ENCODE data around the gene ABCD2.
"Not testable (repeated sequence)": the region's sequence is repeated elsewhere in the genome, so short reads cannot be mapped to it uniquely, and the experiment has no call there.

Gene ABCD2

GRCh38 chr12:39619660-39620433, at the start of gene ABCD2:
Gene ABCD2, minus strand, starts transcription at chr12:39619803. Its CDS starts 188 bp downstream, at chr12:39619615.
- DNase-seq (ENCODE audit: low read depth in 3 of 3): peak; percentile 42 to 65 (median 52)

DNA sequence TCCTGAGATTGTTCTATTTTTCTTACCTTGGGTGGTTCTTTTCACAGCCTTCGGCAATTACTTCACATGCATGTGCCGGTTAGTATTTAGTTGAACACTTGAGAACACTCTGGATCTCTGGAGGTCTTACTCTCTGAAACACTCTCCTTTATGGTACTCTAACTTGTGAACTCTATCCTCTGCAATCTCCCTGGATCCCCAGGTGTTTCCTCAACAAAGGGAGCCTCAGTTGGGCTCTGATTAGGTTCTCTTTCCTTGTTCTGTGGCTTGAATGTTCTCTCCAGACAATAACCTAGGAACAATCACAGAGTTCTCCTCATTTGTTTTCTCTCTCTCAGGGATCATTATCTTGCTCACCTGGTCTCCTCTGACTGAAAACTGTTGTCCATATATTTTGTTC, 40.5 kb upstream of the ABCD2 start:
- DNase-seq (ENCODE audit: low read depth in 3 of 3): no peak

DNA sequence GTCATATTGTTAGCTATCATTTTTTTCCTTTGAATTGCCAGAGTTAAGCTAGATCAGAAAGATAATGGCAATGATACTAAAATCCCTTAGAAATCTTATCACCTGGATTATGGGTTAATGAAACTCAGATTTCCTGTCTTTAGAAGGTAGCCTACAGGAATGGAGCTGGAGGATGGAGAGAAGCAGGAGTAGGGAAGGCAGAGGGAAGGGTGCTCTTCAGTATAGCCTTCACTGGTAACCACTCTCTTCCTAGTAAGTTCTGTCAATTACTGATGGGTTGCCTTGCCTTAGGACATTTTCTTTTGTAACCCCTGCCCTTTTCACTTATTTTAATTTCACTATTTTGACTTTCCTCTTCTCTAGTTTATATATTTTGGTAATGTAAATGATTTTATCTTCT, 27.8 kb upstream of the ABCD2 start:
- DNase-seq (ENCODE audit: low read depth in 3 of 3): no peak

GRCh38 chr12:39646963-39647362, 27.4 kb upstream of the ABCD2 start:
- no peak for DNase-seq (ENCODE audit: low read depth in 3 of 3)

DNA sequence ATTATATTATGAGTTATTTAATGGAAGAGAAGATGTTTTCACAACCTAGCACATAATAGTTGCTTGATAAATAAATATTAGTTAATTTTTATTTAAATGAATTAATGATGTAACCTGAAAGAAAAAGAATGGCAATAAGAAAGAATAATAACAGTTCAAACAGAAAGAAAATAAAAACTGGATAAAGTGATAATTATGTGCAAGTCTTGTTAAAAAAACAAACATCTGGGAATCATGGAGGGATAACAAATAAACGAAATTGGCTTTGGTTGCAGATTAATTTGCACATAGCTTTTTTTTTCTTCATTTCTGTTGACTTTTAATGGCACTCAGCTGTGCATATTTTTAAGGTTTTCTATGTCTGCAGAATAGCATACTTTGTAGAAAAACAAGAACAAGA, 23.4 kb upstream of the ABCD2 start:
- no peak for DNase-seq (ENCODE audit: low read depth in 3 of 3)

DNA sequence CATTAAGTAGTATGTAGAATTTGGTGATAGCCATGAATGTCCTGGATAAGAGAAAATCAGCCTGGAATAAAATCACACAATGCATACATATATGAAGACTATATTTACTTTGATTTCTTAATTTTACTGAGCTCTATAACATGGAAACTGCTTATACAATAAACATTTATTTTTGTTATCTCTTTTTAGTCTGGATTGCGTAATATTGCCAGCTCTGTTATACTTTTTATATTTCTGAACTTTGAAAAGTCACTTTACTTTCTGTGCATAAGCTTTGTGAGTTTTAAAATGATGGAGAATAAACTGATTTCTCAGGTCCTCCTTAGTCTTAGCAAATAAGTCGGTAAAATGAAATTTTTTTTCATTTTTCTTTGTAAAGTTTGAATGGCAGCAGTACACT, 19.2 kb upstream of the ABCD2 start:
- DNase-seq (ENCODE audit: low read depth in 3 of 3): no peak

GRCh38 chr12:39638178-39638577, 18.6 kb upstream of the ABCD2 start:
- DNase-seq (ENCODE audit: low read depth in 3 of 3): no peak

GRCh38 chr12:39632670-39633069, 13.1 kb upstream of the ABCD2 start:
- no peak for DNase-seq (ENCODE audit: low read depth in 3 of 3)

DNA sequence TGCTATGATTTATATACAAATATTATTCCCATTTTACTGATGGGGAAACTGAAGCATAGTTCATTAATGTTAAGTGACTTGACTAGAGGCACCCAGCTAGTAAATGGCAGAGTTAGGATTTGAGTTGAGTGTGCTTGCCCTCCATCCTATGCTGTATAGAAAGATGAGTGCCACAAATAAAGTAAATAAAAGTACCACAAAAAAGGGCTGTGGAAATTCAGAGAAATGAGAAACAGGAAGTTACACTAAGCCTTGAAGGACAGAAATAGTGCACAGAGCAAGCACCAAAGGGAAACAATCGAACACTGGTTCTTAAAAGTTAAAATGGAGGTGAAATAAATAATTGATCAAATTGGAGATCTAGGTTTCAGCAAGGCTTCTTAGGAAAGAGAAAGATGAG, 9.2 kb upstream of the ABCD2 start:
- DNase-seq (ENCODE audit: low read depth in 3 of 3): no peak

- DNase-seq (ENCODE audit: low read depth in 3 of 3): no peak
These were observed 8.3 kb upstream of the ABCD2 start for GRCh38 chr12:39627914-39628313.

- DNase-seq (ENCODE audit: low read depth in 3 of 3): no peak
These were observed 6.6 kb upstream of the ABCD2 start for GRCh38 chr12:39626033-39626814.

- no peak for DNase-seq (ENCODE audit: low read depth in 3 of 3)
These were observed 4.3 kb upstream of the ABCD2 start for GRCh38 chr12:39623919-39624318.

GRCh38 chr12:39623160-39623559, 3.6 kb upstream of the ABCD2 start:
- DNase-seq (ENCODE audit: low read depth in 3 of 3): not testable (repeated sequence)

- no peak for DNase-seq (ENCODE audit: low read depth in 3 of 3)
These were observed 2.7 kb upstream of the ABCD2 start for GRCh38 chr12:39622306-39622705.

DNA sequence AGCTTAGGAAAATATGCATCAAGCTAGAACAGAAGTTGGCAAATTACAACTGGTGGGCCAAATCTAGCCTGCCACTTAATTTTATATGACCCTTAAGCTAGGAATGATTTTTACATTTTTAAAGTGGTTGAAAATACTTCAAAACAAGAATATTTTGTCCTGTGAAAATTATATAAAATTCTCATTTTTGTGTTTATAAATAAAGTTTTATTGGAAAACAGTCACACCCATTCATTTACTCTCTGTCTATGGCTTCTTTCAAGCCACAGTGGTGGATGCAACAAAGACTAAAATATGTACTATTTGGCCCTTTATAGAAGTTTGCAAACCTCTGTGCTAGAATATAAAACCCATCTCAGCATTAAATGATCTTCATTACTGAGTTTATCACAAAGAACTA, 2.1 kb upstream of the ABCD2 start:
- no peak for DNase-seq (ENCODE audit: low read depth in 3 of 3)

- DNase-seq (ENCODE audit: low read depth in 3 of 3): peak; percentile 25 to 56 (median 48)
These were observed 1.4 kb upstream of the ABCD2 start for GRCh38 chr12:39620659-39621658.

DNA sequence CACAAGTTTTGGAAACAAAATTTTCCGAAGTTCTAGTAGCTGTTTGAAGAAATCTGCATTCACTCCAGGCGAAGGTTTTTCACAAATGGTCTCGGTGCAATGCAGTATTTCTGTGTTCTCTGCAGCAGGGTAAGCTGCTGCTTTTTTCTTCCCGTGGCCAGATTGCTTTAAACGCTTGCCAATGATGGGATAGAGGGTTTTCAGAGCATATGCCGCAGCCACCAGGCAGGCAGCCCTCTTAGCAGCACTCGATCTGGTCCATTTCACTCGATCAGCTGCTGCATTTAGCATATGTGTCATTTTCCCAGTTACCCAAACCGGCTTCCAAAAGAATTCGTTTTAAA, 315 bp downstream of the ABCD2 start:
- no peak for DNase-seq (ENCODE audit: low read depth in 3 of 3)

GRCh38 chr12:39618701-39619100, 902 bp downstream of the ABCD2 start:
- no peak for DNase-seq (ENCODE audit: low read depth in 3 of 3)

GRCh38 chr12:39617887-39618286, 1.7 kb downstream of the ABCD2 start:
- no peak for DNase-seq (ENCODE audit: low read depth in 3 of 3)

DNA sequence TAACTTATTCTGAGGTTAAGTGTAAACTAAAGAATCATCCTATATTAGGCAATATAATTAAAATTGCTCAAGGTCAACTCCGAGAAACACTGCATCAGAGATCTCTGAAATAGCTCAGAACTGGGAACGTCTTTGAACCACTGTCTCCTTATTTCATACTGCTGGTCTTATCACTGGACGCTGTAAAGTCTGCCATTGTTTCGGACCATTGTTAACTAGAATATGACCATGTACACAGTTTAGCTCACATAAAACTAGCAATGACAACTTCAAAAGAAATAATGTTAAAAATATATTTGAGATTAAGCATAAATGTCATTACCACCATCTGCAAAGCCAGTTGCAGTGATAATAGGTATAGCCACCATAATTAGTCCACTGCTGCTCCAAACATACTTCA, 2.9 kb downstream of the ABCD2 start:
- no peak for DNase-seq (ENCODE audit: low read depth in 3 of 3)

DNA sequence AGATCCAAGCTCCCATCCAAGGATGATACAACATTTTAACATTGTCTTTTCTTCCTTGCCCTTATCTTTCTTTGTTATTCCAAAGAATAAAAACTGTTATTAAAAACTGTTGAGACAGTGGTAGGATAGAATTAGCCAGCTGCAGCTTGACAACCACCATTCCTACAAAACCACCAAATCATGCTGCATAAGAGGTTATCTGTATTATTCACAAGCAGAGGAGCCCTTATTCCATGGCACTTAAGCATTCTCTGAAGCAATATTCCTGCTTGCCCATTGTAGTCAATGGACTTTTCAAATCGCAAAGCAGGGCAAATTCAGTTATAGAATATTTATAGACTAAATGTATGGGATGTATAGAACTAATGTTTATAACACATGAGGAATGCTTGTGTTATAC, 3.4 kb downstream of the ABCD2 start:
- DNase-seq (ENCODE audit: low read depth in 3 of 3): no peak

DNA sequence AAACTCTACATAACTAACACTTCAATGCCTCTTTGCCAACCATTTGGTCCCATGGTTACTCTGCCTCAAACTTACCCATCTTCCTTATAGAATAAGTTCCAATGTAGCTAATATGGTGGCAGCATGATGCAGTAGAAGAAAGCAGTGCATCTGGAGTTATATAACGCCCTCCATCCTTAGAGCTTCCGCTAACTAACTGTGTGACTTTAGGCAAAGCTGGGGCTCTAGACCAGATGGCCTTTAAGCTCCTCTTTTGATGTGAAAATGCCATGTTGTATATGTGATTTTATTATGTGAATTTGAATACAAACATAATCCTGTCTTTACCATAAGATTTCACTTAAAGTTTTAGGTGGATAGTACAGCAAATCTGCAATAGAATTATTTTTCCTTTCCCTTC, 6.1 kb downstream of the ABCD2 start:
- DNase-seq (ENCODE audit: low read depth in 3 of 3): no peak

Data from stimulated activated CD4-positive, alpha-beta T cell treated with anti-CD3 and anti-CD28 coated beads, TNF-alpha, amount 100 ng/mL, for 48 hours (primary cell).